ENCODE measurements around the gene MIGA2.

- TF ChIP-seq POLR2A (IDR thresholded peaks at IDR 0.05) = no peak
- no peak for TF ChIP-seq CTCF (IDR thresholded peaks at IDR 0.05)
Observed at GRCh38 chr9:129026442-129027223, 9.8 kb upstream of the MIGA2 start.

Measured in esophagus squamous epithelium (tissue), 4 donors.